HepG2 (cell line): ENCODE results near the gene PLCB1. TPM values are rescaled to one million over a fixed set of nuclear protein-coding genes. Genes with fewer than 3 reads are reported as not detected.

ENCODE experiments used
- ATAC-seq: fragments of 200-7000 bp; cut with Tn5 transposase; 3 replicates; pipeline ENCODE4 v1.9.1; 2020; ENCODE audit warnings: mild to moderate bottlenecking, moderate library complexity
- BruUV-seq: library from RNA; stranded (reverse); fragments of 400-500 nt; replicated peaks from 2 replicates; lab custom pipeline; 2021; lab: Mats Ljungman, UMichigan
- CTCF ChIA-PET: fragments of 300-600 bp; formaldehyde crosslinking; extraction: SDS; loops from one replicate; lab custom pipeline; 2021; ENCODE audit warnings: low total read pairs, inconsistent platforms, low intra/inter-chr PET ratio; lab: Yijun Ruan, JAX
- POLR2A ChIA-PET: fragments of 350-600 bp; sonication (Branson Sonifier 250); formaldehyde crosslinking; loops from one replicate; lab custom pipeline; 2020; ENCODE audit warnings: antibody characterized with exemption, inconsistent platforms; lab: Yijun Ruan, JAX
- DNase-seq: peaks from one replicate; pipeline ENCODE4 v3.0.0-alpha.2; 2015; ENCODE audit warnings: low spot score
- FAIRE-seq: peaks from 3 replicates; lab custom pipeline; 2011; peaks lifted over from hg19 to GRCh38; lab: Jason Lieb, UNC
- H2AFZ ChIP-seq: one replicate; pipeline ENCODE4 v1.6.1; 2011; ENCODE audit warnings: low read length, inconsistent platforms
- H3K27ac ChIP-seq: fragments of 300-600 bp; 3 replicates; pipeline ENCODE4 v1.8.0; 2011; ENCODE audit warnings: mixed run types, mild to moderate bottlenecking, mixed read lengths, low read length, inconsistent platforms; ENCODE audit not compliant: insufficient read depth; ENCODE audit errors: extremely low read length
- H3K27me3 ChIP-seq, 2 experiments: fragments of 200-600 bp in 1 of 2; 2 replicates in 1 of 2; 3 replicates in 1 of 2; pipeline versions ENCODE4 v1.6.0 to v1.8.0; 2011; ENCODE audit warnings: low read length in 2 of 2, mild to moderate bottlenecking in 2 of 2, moderate library complexity in 2 of 2, inconsistent platforms in 1 of 2; ENCODE audit not compliant: insufficient read depth in 2 of 2, control insufficient read depth in 1 of 2
- H3K36me3 ChIP-seq, 2 experiments: fragments of 200-600 bp in 1 of 2; replicated peaks in 1 of 2; 2 replicates in 1 of 2; 3 replicates in 1 of 2; pipeline versions ENCODE4 v1.5.1 to v1.8.0; 2011; ENCODE audit warnings: low read length in 2 of 2, inconsistent platforms in 1 of 2; ENCODE audit not compliant: insufficient read depth in 2 of 2, control insufficient read depth in 1 of 2
- H3K4me1 ChIP-seq: 2 replicates; pipeline ENCODE4 v1.5.1; 2012; ENCODE audit warnings: low read length, inconsistent platforms; ENCODE audit not compliant: insufficient read depth
- H3K4me2 ChIP-seq: 2 replicates; pipeline ENCODE4 v1.6.0; 2011; ENCODE audit warnings: low read depth, low read length, inconsistent platforms
- H3K4me3 ChIP-seq, 3 experiments: fragments of 200-600 bp in 1 of 3; sonication (generic), shearing (Covaris generic) in 1 of 3; replicated peaks in 1 of 3; 2 replicates each; pipeline ENCODE4 v1.5.1; 2011 to 2016; ENCODE audit warnings: low read length in 3 of 3, inconsistent platforms in 2 of 3, low read depth in 2 of 3, mild to moderate bottlenecking in 2 of 3, control low read depth in 1 of 3, mixed read lengths in 1 of 3; ENCODE audit not compliant: insufficient read depth in 1 of 3
- H3K79me2 ChIP-seq: one replicate; pipeline ENCODE4 v1.6.1; 2011; ENCODE audit warnings: low read length, inconsistent platforms; ENCODE audit not compliant: insufficient read depth
- H3K9ac ChIP-seq: 2 replicates; pipeline ENCODE4 v1.6.0; 2011; ENCODE audit warnings: mild to moderate bottlenecking, low read depth, low read length, inconsistent platforms; ENCODE audit not compliant: insufficient read depth
- H3K9me3 ChIP-seq: 2 replicates; pipeline ENCODE4 v1.5.1; 2012; ENCODE audit warnings: mild to moderate bottlenecking, low read length
- H4K20me1 ChIP-seq: 2 replicates; pipeline ENCODE4 v1.6.0; 2011; ENCODE audit warnings: inconsistent platforms, mild to moderate bottlenecking, low read length, moderate library complexity; ENCODE audit not compliant: insufficient read depth
- ATM ChIP-seq: fragments of 450-650 bp; IDR thresholded peaks from 2 replicates; pipeline ENCODE4 v1.7.1; 2017; ENCODE audit warnings: mild to moderate bottlenecking, borderline replicate concordance
- GLI4 ChIP-seq: sonication (generic); formaldehyde crosslinking; IDR thresholded peaks from 2 replicates; pipeline ENCODE4 v1.5.1; 2020; ENCODE audit warnings: missing genetic modification reagents, mild to moderate bottlenecking, moderate library complexity, borderline replicate concordance
- GTF3A ChIP-seq: sonication (generic); formaldehyde crosslinking; conservative IDR thresholded peaks from 2 replicates; pipeline ENCODE4 v1.4.0; 2020; ENCODE audit warnings: mild to moderate bottlenecking, missing genetic modification reagents
- HIVEP1 ChIP-seq: sonication (generic); formaldehyde crosslinking; IDR thresholded peaks from 2 replicates; pipeline ENCODE4 v1.4.0; 2020; ENCODE audit warnings: mild to moderate bottlenecking, missing genetic modification reagents
- PHF5A ChIP-seq: IDR thresholded peaks from one replicate; pipeline ENCODE4 v1.6.1; 2018; ENCODE audit warnings: low read depth, missing genetic modification reagents; ENCODE audit not compliant: unreplicated experiment
- RORA ChIP-seq: sonication (generic); formaldehyde crosslinking; IDR thresholded peaks from 2 replicates; pipeline ENCODE4 v1.5.0; 2020; ENCODE audit warnings: mild to moderate bottlenecking, missing genetic modification reagents, moderate library complexity
- SSRP1 ChIP-seq: IDR thresholded peaks from 2 replicates; pipeline ENCODE4 v1.6.1; 2016; ENCODE audit warnings: control low read depth
- STAT5B ChIP-seq: sonication (generic); formaldehyde crosslinking; IDR thresholded peaks from 2 replicates; pipeline ENCODE4 v1.4.0; 2020; ENCODE audit warnings: missing genetic modification reagents
- SUZ12 ChIP-seq: fragments of 150-350 bp; IDR thresholded peaks from 2 replicates; pipeline ENCODE4 v1.6.1; 2014; ENCODE audit warnings: low read depth, low read length
- U2AF2 ChIP-seq: fragments of 200-400 bp; formaldehyde crosslinking; IDR thresholded peaks from 2 replicates; pipeline ENCODE4 v1.6.1; 2017; ENCODE audit warnings: low read depth, mild to moderate bottlenecking, low read length
- ZNF256 ChIP-seq: sonication (generic); formaldehyde crosslinking; conservative IDR thresholded peaks from 2 replicates; pipeline ENCODE4 v1.4.0; 2020; ENCODE audit warnings: missing genetic modification reagents
- ZNF263 ChIP-seq: sonication (generic); formaldehyde crosslinking; IDR thresholded peaks from 2 replicates; pipeline ENCODE4 v1.4.0; 2020; ENCODE audit warnings: missing genetic modification reagents
- ZNF564 ChIP-seq: sonication (generic); formaldehyde crosslinking; IDR thresholded peaks from 2 replicates; pipeline ENCODE4 v1.8.1; 2023; ENCODE audit warnings: mild to moderate bottlenecking, missing genetic modification reagents
- ZNF614 ChIP-seq: IDR thresholded peaks from 2 replicates; pipeline ENCODE4 v1.6.1; 2018; ENCODE audit warnings: missing biosample characterization, missing genetic modification reagents, inconsistent platforms, borderline replicate concordance
- ZNF709 ChIP-seq: sonication (generic); formaldehyde crosslinking; IDR thresholded peaks from 2 replicates; pipeline ENCODE4 v1.5.0; 2020; ENCODE audit warnings: mild to moderate bottlenecking, missing genetic modification reagents
- ZNF782 ChIP-seq: sonication (generic); formaldehyde crosslinking; IDR thresholded peaks from 2 replicates; pipeline ENCODE4 v1.4.0; 2020; ENCODE audit warnings: missing genetic modification reagents, mild to moderate bottlenecking, borderline replicate concordance
- in situ Hi-C: cut with HindIII; loops from 2 replicates; pipeline ENCODE4 v1.10.0; 2017; ENCODE audit warnings: low pct_unique_long_range_greater_than_20kb; ENCODE audit not compliant: extremely low pct_ligation_motif_present
- intact Hi-C: fragments of 100-400 bp; cut with micrococcal nuclease; formaldehyde crosslinking; loops from one replicate; pipeline ENCODE4 v1.10.0; 2022; ENCODE audit not compliant: unreplicated experiment
- polyA plus RNA-seq, 8 experiments: library from polyadenylated mRNA; depleted of rRNA in 3 of 8; stranded (reverse) in 7 of 8; unstranded in 1 of 8; fragments of >200 nt; fragmentation: Illumina TruSeq in 4 of 8; extraction: Trizol in 4 of 8; gene quantifications; 2 replicates each; pipeline versions ENCODE4 v1.2.1 to v1.2.3, GENCODE V29; 2011 to 2016; ENCODE audit warnings: low read depth in 4 of 8, missing spikeins in 1 of 8, mixed read lengths in 1 of 8; ENCODE audit not compliant: insufficient read depth in 1 of 8
- total RNA-seq, 5 experiments: library from RNA; depleted of rRNA; stranded (reverse); fragments of >200 nt; fragmentation: Illumina TruSeq; extraction: Trizol; gene quantifications; 2 replicates each; pipeline ENCODE4 v1.2.3, GENCODE V29; 2016; ENCODE audit warnings: low read depth in 1 of 5
- TF ChIP-seq, protein P1 (sequence below): sonication (generic); formaldehyde crosslinking; IDR thresholded peaks from 2 replicates; pipeline ENCODE4; 2020; ENCODE audit warnings: missing genetic modification reagents, mild to moderate bottlenecking, borderline replicate concordance
- TF ChIP-seq, protein P2 (sequence below): sonication (generic); formaldehyde crosslinking; IDR thresholded peaks from 2 replicates; pipeline ENCODE4 v1.4.0; 2020; ENCODE audit warnings: mild to moderate bottlenecking, missing genetic modification reagents
- TF ChIP-seq, protein P3 (sequence below): sonication (generic); formaldehyde crosslinking; IDR thresholded peaks from 2 replicates; pipeline ENCODE4 v1.4.0; 2020; ENCODE audit warnings: missing genetic modification reagents, borderline replicate concordance

Gene PLCB1
- total and polyA plus RNA-seq, 2 of the 13 experiments (the other 11 are each of a cell fraction or from before 2014, with no cell fraction given) = 42.4 to 55.9 TPM

DNA sequence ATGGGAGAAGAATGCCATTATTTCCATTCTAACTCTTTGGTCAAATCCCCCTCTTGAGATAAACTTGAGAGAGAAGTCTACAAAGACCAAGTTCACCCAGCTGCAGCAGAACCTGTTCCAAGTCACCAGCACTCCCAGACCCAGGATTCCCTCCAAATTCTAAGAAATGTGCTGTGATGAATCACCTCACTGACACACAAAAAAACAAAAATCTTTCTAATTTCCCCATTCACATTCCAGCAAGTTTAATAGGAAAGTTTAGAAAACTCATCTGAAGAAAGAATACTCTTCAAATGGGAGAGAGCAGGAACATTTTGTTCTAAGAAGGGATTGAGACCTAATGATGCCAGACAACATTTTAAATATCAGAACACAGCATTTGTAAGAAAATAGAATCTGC lies 723.2 kb downstream of the PLCB1 start:
- DNase-seq (no peak), ATAC-seq (no peak), FAIRE-seq (no peak)
- H3K36me3 ChIP-seq = no peaks in the 10 kb centered on the region; a peak in 1 of 5 replicates
- ChIA-PET POLR2A (no interaction called here), CTCF (interaction anchor here (3.8 kb wide), 1 partner anchor 504 kb away, joined by 20 read pairs; no protein-coding TSS in a partner anchor)
- no TSS peak for BruUV-seq
- no peak overlapping the region for H2AFZ ChIP-seq
- no peak overlapping the region for H3K27ac ChIP-seq
- no peak for TF ChIP-seq ZNF263
- TF ChIP-seq ZNF782 = no peak
- TF ChIP-seq SSRP1 (CRISPR knock-in tag) = no peak
- TF ChIP-seq, protein P1, sequence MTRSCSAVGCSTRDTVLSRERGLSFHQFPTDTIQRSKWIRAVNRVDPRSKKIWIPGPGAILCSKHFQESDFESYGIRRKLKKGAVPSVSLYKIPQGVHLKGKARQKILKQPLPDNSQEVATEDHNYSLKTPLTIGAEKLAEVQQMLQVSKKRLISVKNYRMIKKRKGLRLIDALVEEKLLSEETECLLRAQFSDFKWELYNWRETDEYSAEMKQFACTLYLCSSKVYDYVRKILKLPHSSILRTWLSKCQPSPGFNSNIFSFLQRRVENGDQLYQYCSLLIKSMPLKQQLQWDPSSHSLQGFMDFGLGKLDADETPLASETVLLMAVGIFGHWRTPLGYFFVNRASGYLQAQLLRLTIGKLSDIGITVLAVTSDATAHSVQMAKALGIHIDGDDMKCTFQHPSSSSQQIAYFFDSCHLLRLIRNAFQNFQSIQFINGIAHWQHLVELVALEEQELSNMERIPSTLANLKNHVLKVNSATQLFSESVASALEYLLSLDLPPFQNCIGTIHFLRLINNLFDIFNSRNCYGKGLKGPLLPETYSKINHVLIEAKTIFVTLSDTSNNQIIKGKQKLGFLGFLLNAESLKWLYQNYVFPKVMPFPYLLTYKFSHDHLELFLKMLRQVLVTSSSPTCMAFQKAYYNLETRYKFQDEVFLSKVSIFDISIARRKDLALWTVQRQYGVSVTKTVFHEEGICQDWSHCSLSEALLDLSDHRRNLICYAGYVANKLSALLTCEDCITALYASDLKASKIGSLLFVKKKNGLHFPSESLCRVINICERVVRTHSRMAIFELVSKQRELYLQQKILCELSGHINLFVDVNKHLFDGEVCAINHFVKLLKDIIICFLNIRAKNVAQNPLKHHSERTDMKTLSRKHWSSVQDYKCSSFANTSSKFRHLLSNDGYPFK (CRISPR knock-in tag) = no peak
- TF ChIP-seq U2AF2 = no peak
- no peak for TF ChIP-seq ZNF709 (CRISPR knock-in tag)
- TF ChIP-seq, protein P2, sequence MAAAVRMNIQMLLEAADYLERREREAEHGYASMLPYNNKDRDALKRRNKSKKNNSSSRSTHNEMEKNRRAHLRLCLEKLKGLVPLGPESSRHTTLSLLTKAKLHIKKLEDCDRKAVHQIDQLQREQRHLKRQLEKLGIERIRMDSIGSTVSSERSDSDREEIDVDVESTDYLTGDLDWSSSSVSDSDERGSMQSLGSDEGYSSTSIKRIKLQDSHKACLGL (CRISPR knock-in tag) = no peak
- no peak for TF ChIP-seq PHF5A (CRISPR knock-in tag)
- TF ChIP-seq RORA (CRISPR knock-in tag) = no peak
- TF ChIP-seq GTF3A (CRISPR knock-in tag) = no peak
- TF ChIP-seq ZNF256 (CRISPR knock-in tag) = no peak
- no peak for TF ChIP-seq SUZ12
- no peak for TF ChIP-seq STAT5B (CRISPR knock-in tag)
- TF ChIP-seq GLI4 (CRISPR knock-in tag) = no peak
- TF ChIP-seq ZNF614 (CRISPR knock-in tag) = no peak
- TF ChIP-seq HIVEP1 = no peak
- TF ChIP-seq, protein P3, sequence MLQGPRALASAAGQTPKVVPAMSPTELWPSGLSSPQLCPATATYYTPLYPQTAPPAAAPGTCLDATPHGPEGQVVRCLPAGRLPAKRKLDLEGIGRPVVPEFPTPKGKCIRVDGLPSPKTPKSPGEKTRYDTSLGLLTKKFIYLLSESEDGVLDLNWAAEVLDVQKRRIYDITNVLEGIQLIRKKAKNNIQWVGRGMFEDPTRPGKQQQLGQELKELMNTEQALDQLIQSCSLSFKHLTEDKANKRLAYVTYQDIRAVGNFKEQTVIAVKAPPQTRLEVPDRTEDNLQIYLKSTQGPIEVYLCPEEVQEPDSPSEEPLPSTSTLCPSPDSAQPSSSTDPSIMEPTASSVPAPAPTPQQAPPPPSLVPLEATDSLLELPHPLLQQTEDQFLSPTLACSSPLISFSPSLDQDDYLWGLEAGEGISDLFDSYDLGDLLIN (CRISPR knock-in tag) = no peak
- TF ChIP-seq ATM = no peak
- no peak for TF ChIP-seq ZNF564
- H3K9me3 ChIP-seq = 0 out of 2 replicates have a peak, but pooled peaks cover 5% of the 10 kb centered on the region
- no peak overlapping the region for H3K4me2 ChIP-seq
- intact Hi-C loops = loop anchor here (10.0 kb wide), 1 partner anchor 199 kb away; no protein-coding TSS in a partner anchor
- H4K20me1 ChIP-seq = no peaks in the 10 kb centered on the region
- H3K27me3 ChIP-seq = no peaks in the 10 kb centered on the region
- H3K4me1 ChIP-seq = peaks cover 20% of the 10 kb centered on the region
- in situ Hi-C loops = loop anchor here (10.0 kb wide), 1 partner anchor 499 kb away; no protein-coding TSS in a partner anchor
- no peaks in the 10 kb centered on the region for H3K79me2 ChIP-seq
- no peak overlapping the region for H3K9ac ChIP-seq
- H3K4me3 ChIP-seq = no peak overlapping the region
